GM21390 (cell line): Measurements from ENCODE around the gene TMEM181.
"Not testable (repeated sequence)": the region's sequence is repeated elsewhere in the genome, so short reads cannot be mapped to it uniquely, and the experiment has no call there.

Source experiments
- ATAC-seq: cut with Tn5 transposase; IDR thresholded peaks from one replicate; pipeline ENCODE4 v1.9.1; 2021; ENCODE audit not compliant: unreplicated experiment

Gene TMEM181

DNA sequence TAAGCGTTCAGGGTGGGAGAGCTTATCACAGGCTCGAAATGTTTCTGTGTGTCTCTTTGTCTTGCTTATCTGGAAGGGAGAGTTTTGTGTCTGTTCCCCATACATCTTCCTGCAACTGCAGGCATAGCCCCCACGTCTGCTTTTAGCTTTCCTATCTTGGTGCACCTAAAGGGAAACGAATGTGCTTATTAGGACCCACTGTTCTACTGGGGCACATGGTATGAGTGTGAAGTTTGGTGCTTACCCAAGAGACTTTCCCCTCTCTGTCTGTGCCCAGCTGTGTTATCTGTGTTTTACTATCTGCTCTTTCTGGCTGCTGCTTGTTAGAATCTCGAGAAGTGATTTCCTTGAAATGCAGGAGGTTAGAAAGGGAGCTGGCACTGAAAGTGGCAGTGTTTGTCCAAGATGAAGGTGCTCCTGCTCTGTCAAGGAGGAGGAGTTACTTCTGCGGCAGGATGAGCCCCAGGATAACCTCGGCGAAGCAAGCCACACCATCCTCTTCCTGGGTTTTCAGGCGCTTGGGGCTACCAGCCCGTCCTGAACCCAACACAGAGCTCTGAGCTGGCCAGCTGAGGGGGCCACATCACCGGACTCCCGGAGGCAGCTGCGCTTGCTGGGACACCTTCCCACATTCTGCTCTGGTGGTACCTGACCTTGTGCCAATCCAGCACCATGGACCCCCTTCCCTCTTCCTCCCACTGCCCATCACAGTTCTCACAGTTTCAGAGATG lies 61.2 kb downstream of the TMEM181 start:
- no peak for ATAC-seq

- ATAC-seq = no peak
These were observed 62.0 kb downstream of the TMEM181 start for GRCh38 chr6:158621694-158622544.

DNA sequence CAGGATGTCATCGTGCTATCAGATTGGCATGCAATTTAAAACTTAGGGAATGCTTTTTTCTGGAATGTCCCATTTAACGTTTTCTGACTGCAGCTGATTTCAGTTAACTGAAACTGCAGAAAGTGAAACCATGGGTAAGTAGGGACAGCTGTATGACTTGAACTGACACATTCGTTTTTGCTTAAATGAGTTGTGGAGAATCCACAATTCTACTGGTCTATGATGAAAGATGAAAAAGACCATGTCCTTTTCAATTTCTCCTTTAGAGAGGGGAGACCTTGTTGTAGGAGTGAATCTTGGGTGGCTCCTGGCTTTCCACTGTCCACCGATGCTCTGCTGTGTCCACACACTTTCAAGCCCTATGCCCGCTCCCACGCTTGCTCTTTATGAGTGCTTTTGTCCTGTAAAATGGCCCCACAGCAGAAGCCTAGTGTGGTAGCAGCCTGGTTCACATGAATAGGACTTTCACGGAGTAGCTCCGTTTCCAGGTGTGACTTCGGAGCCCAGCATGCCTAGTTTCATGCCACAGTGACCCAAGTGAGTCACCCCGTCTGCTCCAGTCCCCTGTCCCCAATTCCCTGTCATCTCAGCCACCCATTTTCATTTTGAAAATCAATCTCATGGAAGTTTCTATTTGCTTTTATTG lies 62.8 kb downstream of the TMEM181 start:
- ATAC-seq = no peak

DNA sequence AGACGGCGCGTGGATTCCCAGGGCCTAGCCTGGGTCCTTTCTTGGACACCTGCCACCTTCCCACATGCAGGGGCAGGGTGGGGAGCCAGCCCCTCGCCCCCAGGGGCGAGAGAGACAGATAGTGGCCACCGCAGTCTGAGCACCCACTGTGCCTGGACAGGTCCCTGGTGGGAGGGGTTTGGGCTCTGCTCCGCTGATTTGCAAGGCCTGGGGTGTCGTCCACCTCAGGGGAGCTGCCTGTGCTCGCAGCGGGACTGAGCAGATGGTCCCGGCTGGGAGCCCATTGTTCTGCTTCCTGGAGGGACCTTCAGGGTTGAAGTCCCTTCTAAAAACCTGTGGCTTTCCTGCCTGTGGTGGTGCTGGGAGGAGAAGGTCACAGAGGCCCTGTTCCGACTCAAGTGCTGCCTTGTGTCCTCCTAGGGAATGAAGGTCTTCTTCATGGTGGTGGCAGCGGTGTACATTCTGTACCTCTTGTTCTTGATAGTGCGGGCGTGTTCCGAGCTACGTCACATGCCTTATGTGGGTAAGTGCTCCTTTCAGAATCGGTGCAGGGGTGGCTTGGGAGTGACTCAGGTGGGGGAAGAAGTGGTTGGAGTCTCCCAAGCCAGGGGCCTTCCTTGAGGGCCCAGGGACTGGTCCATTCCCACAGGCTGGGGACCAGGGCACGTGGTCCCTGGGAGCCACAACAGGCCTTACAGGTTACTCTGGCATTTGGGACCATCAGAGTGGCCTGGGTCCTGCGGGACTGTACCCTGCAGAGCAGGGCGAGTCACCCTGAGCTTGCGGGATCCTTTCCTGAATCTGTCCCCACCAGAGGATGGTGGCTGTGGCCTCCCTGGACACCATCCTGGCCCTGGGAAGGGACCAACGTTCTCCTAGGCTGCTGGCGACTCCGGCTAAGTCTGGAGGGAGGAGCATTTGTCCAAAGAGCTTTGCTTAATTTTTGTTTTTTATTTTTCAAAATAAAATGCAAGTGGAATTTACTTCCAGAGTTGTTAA lies 65.1 kb downstream of the TMEM181 start:
- ATAC-seq = no peak

- ATAC-seq = no peak
These were observed 66.0 kb downstream of the TMEM181 start for GRCh38 chr6:158625881-158626305.

DNA sequence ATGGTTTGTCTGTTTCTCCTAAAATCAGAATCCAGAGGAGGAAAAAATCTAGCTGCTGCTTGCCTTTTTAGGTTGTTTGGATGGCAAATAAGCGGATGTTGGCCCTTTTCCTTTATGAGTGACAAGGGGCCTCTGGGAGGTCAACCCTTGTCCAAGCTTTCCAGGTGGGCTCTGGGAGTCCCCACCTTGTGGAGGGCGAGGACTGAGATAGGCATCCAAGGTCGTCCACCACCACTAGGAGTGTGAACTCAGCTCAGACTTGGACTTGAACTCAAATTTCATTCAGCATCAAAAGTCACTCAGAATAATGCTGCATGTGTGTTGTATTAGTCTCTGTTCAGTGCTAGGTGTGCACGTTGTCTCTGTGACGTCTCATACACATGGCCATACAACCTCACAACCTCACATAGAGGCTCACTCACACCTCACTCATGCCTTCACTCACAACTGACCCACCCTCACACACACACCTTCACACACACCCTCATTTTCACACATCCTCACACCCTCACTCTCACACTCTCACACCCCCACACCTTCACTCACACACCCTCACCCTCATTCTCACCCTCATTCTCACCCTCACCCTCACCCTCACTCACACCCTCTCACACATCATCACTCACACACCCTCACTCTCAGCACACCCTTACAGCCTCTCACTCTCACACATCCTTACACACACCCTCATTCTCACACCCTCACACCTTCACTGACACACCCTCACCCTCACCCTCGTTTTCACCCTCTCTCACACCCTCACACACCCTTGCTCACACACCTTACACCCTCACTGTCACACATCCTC lies 66.7 kb downstream of the TMEM181 start:
- no peak for ATAC-seq

GRCh38 chr6:158627168-158627939 lies 67.5 kb downstream of the TMEM181 start:
- no peak for ATAC-seq

GRCh38 chr6:158627940-158628211 lies 68.0 kb downstream of the TMEM181 start:
- ATAC-seq = no peak

DNA sequence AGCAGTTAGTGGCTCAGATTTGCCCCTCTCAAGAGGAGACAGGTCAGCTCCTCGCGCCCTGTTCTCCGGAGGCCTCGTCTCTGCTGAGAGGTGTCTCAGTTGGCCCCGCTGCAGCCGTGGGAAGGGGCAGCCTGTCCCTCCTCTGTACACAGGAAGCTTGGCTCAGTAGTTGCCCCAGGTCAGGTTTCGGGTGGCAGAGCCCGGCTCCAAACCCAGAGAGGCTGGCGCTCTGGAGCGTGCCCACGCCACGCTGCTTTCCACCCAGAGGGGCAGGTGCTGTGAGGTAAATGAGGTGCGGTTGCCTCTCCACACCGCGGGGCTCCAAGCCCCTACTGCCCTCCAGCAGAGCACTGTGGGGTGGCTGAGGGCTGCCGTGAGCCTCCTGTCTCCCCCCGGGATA lies 68.7 kb downstream of the TMEM181 start:
- no peak for ATAC-seq

DNA sequence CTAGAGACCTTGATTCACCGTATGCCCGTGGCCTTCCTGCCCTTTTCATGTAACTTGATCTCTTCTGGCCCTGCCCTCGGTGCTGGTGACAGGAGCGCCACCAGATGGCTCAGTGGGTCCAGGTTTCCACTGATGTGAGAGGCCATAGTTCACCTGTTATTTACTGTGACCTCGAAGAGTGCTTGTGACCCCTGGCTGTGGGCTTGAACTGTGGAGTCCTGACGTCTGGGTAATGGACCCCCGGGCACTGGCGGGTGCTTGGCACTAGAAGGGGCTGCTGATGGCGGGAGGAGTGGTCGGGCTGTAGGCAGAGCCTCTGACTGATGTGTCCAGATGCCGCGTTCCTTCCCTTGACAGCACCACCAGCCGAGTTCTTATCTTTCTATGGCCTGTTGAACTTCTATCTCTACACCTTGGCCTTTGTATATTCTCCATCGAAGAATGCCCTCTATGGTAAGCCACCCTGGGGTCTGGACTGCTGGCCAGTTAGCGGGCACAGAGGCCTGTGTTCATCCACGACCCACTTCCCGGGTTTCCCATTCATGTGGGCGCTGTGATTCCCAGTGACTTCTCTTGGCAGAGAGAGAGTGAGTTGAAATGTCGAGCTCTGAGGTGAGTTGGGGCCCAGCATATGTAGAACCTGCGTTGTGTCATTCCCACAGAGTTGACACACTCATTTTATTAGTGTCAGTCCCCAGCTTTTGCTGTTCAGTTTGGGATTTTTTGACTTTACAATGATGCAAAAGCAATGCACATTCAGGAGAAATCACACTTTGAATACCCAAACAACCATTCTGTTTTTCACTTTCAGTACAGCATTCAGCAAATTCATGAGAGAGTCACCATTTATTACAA lies 69.7 kb downstream of the TMEM181 start:
- no peak for ATAC-seq

DNA sequence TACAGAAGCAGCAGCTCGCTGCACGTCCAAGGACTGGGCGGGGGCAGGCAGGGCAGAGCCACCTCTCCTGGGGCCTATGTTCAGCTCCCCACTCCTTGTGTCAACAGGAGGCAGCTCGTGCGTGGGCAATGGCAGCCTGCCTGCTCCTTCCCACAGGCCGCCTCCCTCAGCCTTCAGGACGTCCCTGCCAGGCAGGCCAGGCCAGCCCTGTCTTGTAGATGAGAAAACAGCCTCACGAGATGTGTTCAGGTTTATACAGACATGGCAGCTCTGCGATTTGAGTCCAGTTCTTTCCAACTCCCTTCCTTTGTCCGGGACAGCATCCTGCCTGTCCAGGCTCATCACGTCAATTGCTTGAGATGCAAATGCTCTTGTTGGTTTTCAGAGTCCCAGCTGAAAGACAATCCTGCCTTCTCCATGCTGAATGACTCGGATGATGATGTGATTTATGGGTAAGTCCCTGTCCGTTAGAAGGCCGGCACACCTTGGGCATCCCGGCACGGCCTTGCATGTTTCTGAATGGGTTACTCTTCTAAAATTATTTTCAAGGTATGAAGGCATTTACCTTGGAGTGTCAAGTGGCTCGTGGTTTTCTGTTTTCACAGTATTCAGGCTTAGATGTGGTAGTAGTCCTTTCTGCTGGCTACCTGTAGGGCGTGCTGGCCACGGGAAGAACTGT lies 71.2 kb downstream of the TMEM181 start:
- no peak for ATAC-seq

- ATAC-seq = no peak
These were observed 72.0 kb downstream of the TMEM181 start for GRCh38 chr6:158631678-158632537.

DNA sequence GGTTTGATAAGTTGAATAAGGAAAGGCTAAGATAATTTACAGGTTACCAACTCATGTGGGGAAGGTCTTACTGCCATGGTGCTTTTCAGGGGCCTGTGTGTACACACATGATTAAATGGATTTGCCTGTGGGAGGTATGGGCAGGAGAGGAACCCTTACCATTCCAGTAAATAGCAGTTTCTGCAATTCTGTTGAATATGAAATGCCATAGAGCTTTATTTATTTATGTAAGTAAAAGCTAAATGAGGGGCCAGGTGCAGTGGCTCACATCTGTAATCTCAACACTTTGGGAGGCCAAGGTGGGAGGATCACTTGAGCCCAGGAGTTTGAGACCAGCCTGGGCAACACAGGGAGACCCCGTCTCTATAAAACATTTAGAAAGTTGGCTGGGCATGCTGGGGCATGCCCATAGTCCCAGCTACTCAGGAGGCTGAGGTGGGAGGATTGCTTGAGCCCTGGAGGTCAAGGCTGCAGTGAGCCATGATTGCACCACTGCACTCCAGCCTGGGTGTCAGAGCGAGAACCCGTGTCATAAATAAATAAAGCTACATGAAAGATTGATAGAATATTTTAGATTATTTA lies 72.7 kb downstream of the TMEM181 start:
- ATAC-seq = not testable (repeated sequence)

DNA sequence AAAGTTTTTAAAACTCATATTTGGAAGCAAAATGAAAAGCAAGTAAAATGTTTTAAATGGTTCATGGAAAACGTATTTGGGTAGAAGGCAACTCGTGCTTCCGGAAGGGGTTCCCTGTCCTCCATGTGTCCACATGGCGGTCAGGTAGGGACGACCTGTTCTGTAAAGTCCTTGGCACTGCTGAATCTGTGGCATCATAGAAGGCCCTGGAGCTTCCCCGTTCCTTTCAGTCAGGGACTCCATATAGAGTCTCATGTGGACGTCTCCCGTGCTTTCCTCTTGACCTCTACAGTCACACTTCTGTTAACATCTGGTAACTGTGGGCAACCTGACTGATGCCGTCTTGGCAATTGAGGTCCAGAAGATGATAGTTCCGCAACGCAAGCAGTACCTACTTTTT lies 73.2 kb downstream of the TMEM181 start:
- ATAC-seq = no peak

- ATAC-seq = no peak
These were observed 75.0 kb downstream of the TMEM181 start for GRCh38 chr6:158634695-158635426.
